Endothelial cell of umbilical vein (primary cell): Measurements from ENCODE around the gene KCNC1.

Experiments
- EZH2 ChIP-seq: IDR thresholded peaks from 2 replicates; pipeline ENCODE4 v1.6.1; 2012; ENCODE audit warnings: borderline replicate concordance, low read depth, mild to moderate bottlenecking, moderate library complexity, low read length, inconsistent platforms; ENCODE audit not compliant: severe bottlenecking
- FOS ChIP-seq: IDR thresholded peaks from 2 replicates; pipeline ENCODE4 v1.6.1; 2011; ENCODE audit warnings: mild to moderate bottlenecking, low read length, moderate library complexity, borderline replicate concordance; ENCODE audit not compliant: insufficient read depth
- GATA2 ChIP-seq: IDR thresholded peaks from 2 replicates; pipeline ENCODE4 v1.7.0; 2011; ENCODE audit warnings: low read depth, mild to moderate bottlenecking, moderate library complexity, mixed read lengths, low read length; ENCODE audit not compliant: insufficient read length, insufficient read depth
- JUN ChIP-seq: IDR thresholded peaks from 2 replicates; pipeline ENCODE4 v1.6.1; 2011; ENCODE audit warnings: borderline replicate concordance, low read depth; ENCODE audit not compliant: insufficient read length, insufficient read depth
- MYC ChIP-seq: IDR thresholded peaks from one replicate; pipeline ENCODE4 v1.6.1; 2011; ENCODE audit warnings: mild to moderate bottlenecking, low read depth, low read length
- POLR2A ChIP-seq: IDR thresholded peaks from 2 replicates; pipeline ENCODE4 v1.6.1; 2012; ENCODE audit warnings: low read depth, mild to moderate bottlenecking, control low read depth, low read length
- POLR2AphosphoS5 ChIP-seq: IDR thresholded peaks from 2 replicates; pipeline ENCODE4 v1.6.1; 2012; ENCODE audit warnings: low read depth, mild to moderate bottlenecking, control low read depth, low read length, moderate library complexity; ENCODE audit not compliant: insufficient read depth
- TF ChIP-seq, protein P1 (sequence below), 2 donors: IDR thresholded peaks; 1 replicate in 1 of 2; 2 replicates in 1 of 2; pipeline ENCODE4 v1.5.1; 2011; ENCODE audit warnings: low read length in 2 of 2, mild to moderate bottlenecking in 2 of 2, moderate library complexity in 2 of 2, control low read depth in 1 of 2, inconsistent platforms in 1 of 2, low read depth in 1 of 2; ENCODE audit not compliant: insufficient read depth in 1 of 2; ENCODE audit errors: extremely low read depth in 1 of 2
- TF ChIP-seq, protein P2 (sequence below): IDR thresholded peaks from 2 replicates; pipeline ENCODE4 v1.6.1; 2011; ENCODE audit not compliant: insufficient read depth, insufficient read length

DNA sequence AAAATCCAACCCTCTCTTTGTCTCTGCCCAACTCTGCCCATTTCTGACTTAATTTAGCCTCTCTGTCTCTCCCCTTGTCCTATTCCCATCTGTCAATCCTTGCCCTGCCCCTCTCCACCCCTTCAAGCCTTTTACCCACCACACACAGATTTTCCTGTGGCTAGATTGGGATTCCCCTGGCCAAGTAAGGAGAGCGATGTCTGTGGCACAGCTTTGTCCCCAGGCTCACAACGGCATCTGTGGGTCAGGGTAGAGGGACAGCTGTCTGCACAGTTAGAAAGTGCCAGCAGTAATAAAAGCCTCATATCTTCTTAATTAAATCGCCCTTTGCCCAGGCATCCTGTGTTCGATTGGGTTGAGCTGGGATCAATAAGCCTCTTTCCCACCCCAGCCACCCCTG lies 1.3 kb upstream of the KCNC1 start:
- TF ChIP-seq JUN (no peak), POLR2AphosphoS5 (no peak), GATA2 (no peak), EZH2 (no peak), POLR2A (no peak), FOS (no peak), MYC (no peak)
- TF ChIP-seq, protein P1, sequence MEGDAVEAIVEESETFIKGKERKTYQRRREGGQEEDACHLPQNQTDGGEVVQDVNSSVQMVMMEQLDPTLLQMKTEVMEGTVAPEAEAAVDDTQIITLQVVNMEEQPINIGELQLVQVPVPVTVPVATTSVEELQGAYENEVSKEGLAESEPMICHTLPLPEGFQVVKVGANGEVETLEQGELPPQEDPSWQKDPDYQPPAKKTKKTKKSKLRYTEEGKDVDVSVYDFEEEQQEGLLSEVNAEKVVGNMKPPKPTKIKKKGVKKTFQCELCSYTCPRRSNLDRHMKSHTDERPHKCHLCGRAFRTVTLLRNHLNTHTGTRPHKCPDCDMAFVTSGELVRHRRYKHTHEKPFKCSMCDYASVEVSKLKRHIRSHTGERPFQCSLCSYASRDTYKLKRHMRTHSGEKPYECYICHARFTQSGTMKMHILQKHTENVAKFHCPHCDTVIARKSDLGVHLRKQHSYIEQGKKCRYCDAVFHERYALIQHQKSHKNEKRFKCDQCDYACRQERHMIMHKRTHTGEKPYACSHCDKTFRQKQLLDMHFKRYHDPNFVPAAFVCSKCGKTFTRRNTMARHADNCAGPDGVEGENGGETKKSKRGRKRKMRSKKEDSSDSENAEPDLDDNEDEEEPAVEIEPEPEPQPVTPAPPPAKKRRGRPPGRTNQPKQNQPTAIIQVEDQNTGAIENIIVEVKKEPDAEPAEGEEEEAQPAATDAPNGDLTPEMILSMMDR (IDR thresholded peaks at IDR 0.05; ENCODE audit: extremely low read depth in 1 of 2, insufficient read depth in 1 of 2, low read depth in 1 of 2, low read length in 2 of 2): no peak
- TF ChIP-seq, protein P2, sequence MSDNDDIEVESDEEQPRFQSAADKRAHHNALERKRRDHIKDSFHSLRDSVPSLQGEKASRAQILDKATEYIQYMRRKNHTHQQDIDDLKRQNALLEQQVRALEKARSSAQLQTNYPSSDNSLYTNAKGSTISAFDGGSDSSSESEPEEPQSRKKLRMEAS: no peak
